DND-41 (cell line): Measurements from ENCODE around the gene CFAP65.

Source experiments
- EZH2 ChIP-seq: IDR thresholded peaks from 3 replicates; pipeline ENCODE4 v1.6.1; 2012; ENCODE audit warnings: borderline replicate concordance, low read depth, mild to moderate bottlenecking, moderate library complexity, low read length, inconsistent platforms; ENCODE audit not compliant: severe bottlenecking
- TF ChIP-seq, protein P1 (sequence below): IDR thresholded peaks from 2 replicates; pipeline ENCODE4 v1.5.1; 2012; ENCODE audit warnings: borderline replicate concordance, low read length, moderate library complexity, mild to moderate bottlenecking; ENCODE audit not compliant: poor library complexity, severe bottlenecking; ENCODE audit errors: extremely low read depth

GRCh38 chr2:219078951-219079350 lies 37.6 kb upstream of the CFAP65 start:
- TF ChIP-seq, protein P1, sequence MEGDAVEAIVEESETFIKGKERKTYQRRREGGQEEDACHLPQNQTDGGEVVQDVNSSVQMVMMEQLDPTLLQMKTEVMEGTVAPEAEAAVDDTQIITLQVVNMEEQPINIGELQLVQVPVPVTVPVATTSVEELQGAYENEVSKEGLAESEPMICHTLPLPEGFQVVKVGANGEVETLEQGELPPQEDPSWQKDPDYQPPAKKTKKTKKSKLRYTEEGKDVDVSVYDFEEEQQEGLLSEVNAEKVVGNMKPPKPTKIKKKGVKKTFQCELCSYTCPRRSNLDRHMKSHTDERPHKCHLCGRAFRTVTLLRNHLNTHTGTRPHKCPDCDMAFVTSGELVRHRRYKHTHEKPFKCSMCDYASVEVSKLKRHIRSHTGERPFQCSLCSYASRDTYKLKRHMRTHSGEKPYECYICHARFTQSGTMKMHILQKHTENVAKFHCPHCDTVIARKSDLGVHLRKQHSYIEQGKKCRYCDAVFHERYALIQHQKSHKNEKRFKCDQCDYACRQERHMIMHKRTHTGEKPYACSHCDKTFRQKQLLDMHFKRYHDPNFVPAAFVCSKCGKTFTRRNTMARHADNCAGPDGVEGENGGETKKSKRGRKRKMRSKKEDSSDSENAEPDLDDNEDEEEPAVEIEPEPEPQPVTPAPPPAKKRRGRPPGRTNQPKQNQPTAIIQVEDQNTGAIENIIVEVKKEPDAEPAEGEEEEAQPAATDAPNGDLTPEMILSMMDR, result no peak
- TF ChIP-seq EZH2, result no peak
